ENCODE data around the gene HYAL3. TPM values are rescaled to one million over a fixed set of nuclear protein-coding genes. Genes with fewer than 3 reads are reported as not detected.

HYAL3 gene
- total and polyA plus RNA-seq, 5 donors from 2014 or later = 1.8 to 8.3 (median 3.3) TPM

DNA sequence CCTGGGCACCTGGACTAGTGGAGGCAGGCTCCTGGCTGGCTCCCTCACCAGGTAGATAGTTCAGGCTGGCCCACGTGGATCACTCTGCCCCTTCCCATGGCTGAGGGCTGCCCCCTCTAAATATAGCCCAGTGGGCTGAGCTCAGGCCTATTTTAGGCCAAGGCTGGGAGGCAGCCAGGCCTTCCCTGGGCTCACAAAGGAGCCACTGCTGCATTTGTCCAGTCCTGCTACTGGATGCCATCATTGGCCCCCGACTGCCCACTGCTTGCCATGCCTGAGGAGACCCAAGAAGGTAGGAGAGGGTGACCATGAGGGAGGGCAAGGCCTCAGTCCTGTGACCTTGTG is 20.4 kb downstream of the HYAL3 start, which contains the start of gene LSMEM2:
Gene LSMEM2 (plus strand): TSS at position 208 of the 345 bp plus-strand sequence. CDS start 27 bp downstream, at position 235.
- no peak within 1 kb of the TSS for H3K27ac Mint-ChIP-seq
- no peak for ATAC-seq (ENCODE audit: low read depth in 2 of 2)
- H3K27me3 Mint-ChIP-seq = peaks cover 37% of the 10 kb centered on the region
- no peaks in the 10 kb centered on the region for H3K36me3 ChIP-seq (ENCODE audit: control insufficient read depth, insufficient read depth, low read length)
- H3K4me3 ChIP-seq (ENCODE audit: low read depth, low read length) = no peak within 1 kb of the TSS
- H3K9me3 Mint-ChIP-seq = no peaks in the 10 kb centered on the region
- peaks cover 22% of the 10 kb centered on the region for H3K4me1 ChIP-seq (ENCODE audit: control insufficient read depth, insufficient read depth, low read length, poor library complexity, severe bottlenecking)
- no peaks in the 10 kb centered on the region for H3K36me3 Mint-ChIP-seq
- peaks cover 0 to 20% (median 7%) of the 10 kb centered on the region in 4 donors for H3K4me1 Mint-ChIP-seq
- DNase-seq = no peak
- H3K9me3 ChIP-seq (ENCODE audit: control insufficient read depth in 2 of 2, low read length in 2 of 2) = no peaks in the 10 kb centered on the region
- no peak within 1 kb of the TSS for H3K27ac ChIP-seq (ENCODE audit: insufficient read depth, low read length, poor library complexity, severe bottlenecking)
- no peak within 1 kb of the TSS for H3K4me3 Mint-ChIP-seq
- H3K27me3 ChIP-seq (ENCODE audit: control insufficient read depth, insufficient read depth, low read length) = peaks cover 8% of the 10 kb centered on the region

DNA sequence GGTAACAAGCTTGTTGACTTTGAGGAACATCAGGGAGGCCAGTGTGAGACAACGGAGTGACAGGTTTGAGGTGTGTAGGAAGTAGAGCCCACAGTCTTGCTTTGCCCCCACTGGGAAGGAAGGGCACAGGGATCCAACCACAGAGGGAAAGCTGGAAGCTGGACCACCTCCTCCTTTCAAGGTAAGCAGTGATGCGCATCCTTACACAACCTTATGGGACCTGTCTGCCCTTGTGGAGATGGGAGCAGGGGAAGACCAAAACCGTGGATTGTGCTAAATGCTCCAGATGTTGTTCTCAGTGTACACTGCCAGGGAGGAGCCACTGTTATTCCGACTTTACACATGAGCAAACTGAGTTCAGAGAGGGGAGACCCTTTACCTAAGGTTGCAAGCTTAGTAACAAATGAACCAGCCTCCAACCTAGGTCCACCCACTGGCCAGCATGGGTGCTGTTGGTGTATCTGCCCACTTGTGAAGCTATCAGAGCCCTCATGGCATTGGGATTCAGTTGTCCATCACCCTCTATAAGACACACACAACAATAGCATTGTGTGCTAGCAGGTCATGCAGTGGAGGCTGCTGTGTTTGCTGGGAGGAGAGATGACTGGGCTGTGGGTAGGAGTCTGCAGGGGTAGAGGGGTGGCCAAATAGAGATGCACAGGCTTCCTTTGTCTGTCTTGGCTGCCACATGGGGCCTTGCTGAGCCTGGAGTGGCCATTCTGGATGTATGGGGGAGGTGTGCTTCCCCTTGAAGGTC is 20.9 kb downstream of the HYAL3 start:
- Mint-ChIP-seq H3K4me1 (peaks cover 0 to 22% (median 7%) of the 10 kb centered on the region in 4 donors), H3K9me3 (no peaks in the 10 kb centered on the region), H3K4me3 (no peak overlapping the region), H3K27ac (no peak overlapping the region), H3K27me3 (peaks cover 38% of the 10 kb centered on the region), H3K36me3 (no peaks in the 10 kb centered on the region)
- Histone ChIP-seq H3K4me1 (ENCODE audit: control insufficient read depth, insufficient read depth, low read length, poor library complexity, severe bottlenecking) (peaks cover 25% of the 10 kb centered on the region), H3K27me3 (ENCODE audit: control insufficient read depth, insufficient read depth, low read length) (peaks cover 8% of the 10 kb centered on the region), H3K36me3 (ENCODE audit: control insufficient read depth, insufficient read depth, low read length) (no peaks in the 10 kb centered on the region), H3K4me3 (ENCODE audit: low read depth, low read length) (no peak overlapping the region), H3K9me3 (ENCODE audit: control insufficient read depth in 2 of 2, low read length in 2 of 2) (no peaks in the 10 kb centered on the region), H3K27ac (ENCODE audit: insufficient read depth, low read length, poor library complexity, severe bottlenecking) (no peak overlapping the region)
- no peak for DNase-seq
- no peak for ATAC-seq (ENCODE audit: low read depth in 2 of 2)

DNA sequence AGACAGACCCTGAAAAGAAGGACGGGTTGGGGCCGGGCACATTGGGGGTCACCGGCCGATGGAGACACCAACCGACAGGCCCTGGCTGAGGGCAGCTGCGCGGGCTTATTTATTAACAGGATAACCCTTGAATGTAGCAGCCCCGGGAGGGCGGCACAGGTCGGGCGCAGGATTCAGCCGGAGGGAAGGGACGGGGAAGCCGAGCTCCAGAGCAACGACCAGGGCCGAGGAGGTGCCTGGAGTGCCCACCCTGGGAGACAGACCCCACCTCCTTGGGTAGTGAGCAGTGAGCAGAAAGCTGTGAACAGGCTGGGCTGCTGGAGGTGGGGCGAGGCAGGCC is 22.5 kb downstream of the HYAL3 start:
- no peak for ATAC-seq (ENCODE audit: low read depth in 2 of 2)
- Mint-ChIP-seq H3K9me3 (peaks cover 0 to 2% (median 0%) of the 10 kb centered on the region in 7 donors), H3K27ac (no peak overlapping the region), H3K36me3 (no peaks in the 10 kb centered on the region), H3K4me1 (peaks cover 0 to 28% (median 12%) of the 10 kb centered on the region in 4 donors), H3K4me3 (no peak overlapping the region), H3K27me3 (peaks cover 49% of the 10 kb centered on the region)
- no peak for DNase-seq
- Histone ChIP-seq H3K9me3 (ENCODE audit: control insufficient read depth in 2 of 2, low read length in 2 of 2) (no peaks in the 10 kb centered on the region), H3K4me1 (ENCODE audit: control insufficient read depth, insufficient read depth, low read length, poor library complexity, severe bottlenecking) (peaks cover 29% of the 10 kb centered on the region), H3K36me3 (ENCODE audit: control insufficient read depth, insufficient read depth, low read length) (no peaks in the 10 kb centered on the region), H3K27ac (ENCODE audit: insufficient read depth, low read length, poor library complexity, severe bottlenecking) (no peak overlapping the region), H3K27me3 (ENCODE audit: control insufficient read depth, insufficient read depth, low read length) (peaks cover 8% of the 10 kb centered on the region), H3K4me3 (ENCODE audit: low read depth, low read length) (no peak overlapping the region)

DNA sequence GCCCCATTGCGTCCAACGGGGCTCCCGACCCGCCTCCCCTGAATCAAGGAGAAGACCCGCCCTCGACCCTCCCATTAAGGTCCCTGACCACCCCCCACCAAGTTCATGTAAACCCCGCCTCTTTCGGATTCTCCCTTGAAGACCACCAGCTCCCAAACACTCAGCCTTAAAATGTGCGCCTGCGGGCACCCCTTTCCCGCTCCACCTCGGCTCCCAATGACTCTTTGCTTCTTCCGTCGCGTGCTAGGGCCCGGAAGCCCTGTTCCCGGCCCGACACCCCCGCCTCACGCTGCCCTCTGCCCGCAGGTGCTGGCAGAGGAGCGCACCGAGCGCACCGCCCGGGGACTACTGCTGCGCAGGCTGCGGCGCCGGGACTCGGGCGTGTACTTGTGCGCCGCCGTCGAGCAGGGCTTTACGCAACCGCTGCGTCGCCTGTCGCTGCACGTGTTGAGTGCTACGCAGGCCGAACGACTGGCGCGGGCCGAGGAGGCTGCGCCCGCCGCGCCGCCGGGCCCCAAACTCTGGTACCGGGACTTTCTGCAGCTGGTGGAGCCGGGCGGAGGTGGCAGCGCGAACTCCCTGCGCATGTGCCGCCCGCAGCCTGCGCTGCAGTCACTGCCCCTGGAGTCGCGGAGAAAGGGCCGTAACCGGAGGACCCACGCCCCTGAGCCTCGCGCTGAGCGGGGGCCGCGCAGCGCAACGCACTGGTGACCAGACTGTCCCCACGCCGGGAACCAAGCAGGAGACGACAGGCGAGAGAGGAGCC is 23.0 kb downstream of the HYAL3 start:
- Histone ChIP-seq H3K4me3 (ENCODE audit: low read depth, low read length) (no peak overlapping the region), H3K4me1 (ENCODE audit: control insufficient read depth, insufficient read depth, low read length, poor library complexity, severe bottlenecking) (peaks cover 29% of the 10 kb centered on the region), H3K27ac (ENCODE audit: insufficient read depth, low read length, poor library complexity, severe bottlenecking) (no peak overlapping the region), H3K27me3 (ENCODE audit: control insufficient read depth, insufficient read depth, low read length) (peaks cover 8% of the 10 kb centered on the region), H3K9me3 (ENCODE audit: control insufficient read depth in 2 of 2, low read length in 2 of 2) (no peaks in the 10 kb centered on the region), H3K36me3 (ENCODE audit: control insufficient read depth, insufficient read depth, low read length) (no peaks in the 10 kb centered on the region)
- no peaks in the 10 kb centered on the region for H3K36me3 Mint-ChIP-seq
- peak in 1 of 3 donors; percentile 55 for DNase-seq
- peaks cover 55% of the 10 kb centered on the region for H3K27me3 Mint-ChIP-seq
- no peak for ATAC-seq (ENCODE audit: low read depth in 2 of 2)
- H3K4me1 Mint-ChIP-seq = peaks cover 0 to 28% (median 13%) of the 10 kb centered on the region in 4 donors
- H3K4me3 Mint-ChIP-seq = peak overlapping the region in 3 of 4 donors; percentile 50 to 58 (median 53)
- H3K9me3 Mint-ChIP-seq = peaks cover 0 to 2% (median 0%) of the 10 kb centered on the region in 7 donors
- H3K27ac Mint-ChIP-seq = no peak overlapping the region

DNA sequence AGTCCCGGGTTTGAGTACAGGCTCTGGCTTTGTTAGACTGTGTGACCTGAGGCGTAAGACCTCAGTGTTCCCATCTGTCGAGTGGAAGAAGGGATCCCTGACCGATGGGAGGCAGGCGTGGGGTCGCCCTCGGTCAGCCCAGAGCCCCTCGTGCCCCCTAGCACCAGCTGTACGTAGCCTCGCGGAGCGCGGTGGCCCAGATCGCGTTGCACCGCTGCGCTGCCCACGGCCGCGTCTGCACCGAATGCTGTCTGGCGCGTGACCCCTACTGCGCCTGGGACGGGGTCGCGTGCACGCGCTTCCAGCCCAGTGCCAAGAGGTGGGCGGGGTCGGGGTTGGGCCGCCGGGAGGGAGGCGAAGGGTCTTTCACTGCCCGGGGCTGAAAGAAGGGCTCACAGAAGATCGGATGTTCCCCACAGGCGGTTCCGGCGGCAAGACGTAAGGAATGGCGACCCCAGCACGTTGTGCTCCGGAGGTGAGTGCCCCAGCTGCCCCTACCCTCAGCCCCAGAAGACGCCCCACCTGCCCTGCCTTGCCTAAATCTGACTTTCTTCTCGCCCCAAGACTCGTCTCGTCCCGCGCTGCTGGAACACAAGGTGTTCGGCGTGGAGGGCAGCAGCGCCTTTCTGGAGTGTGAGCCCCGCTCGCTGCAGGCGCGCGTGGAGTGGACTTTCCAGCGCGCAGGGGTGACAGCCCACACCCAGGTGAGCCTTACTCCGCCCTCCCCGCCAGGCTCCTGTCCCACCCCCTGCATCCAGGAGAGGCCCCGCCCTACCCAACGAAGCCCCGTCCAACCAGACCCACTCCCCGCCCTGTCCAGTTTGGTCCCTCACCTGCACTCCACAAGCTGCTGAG is 23.8 kb downstream of the HYAL3 start:
- ATAC-seq (ENCODE audit: low read depth in 2 of 2) (no peak), DNase-seq (no peak)
- peaks cover 55% of the 10 kb centered on the region for H3K27me3 Mint-ChIP-seq
- Histone ChIP-seq H3K9me3 (ENCODE audit: control insufficient read depth in 2 of 2, low read length in 2 of 2) (no peaks in the 10 kb centered on the region), H3K4me1 (ENCODE audit: control insufficient read depth, insufficient read depth, low read length, poor library complexity, severe bottlenecking) (peaks cover 29% of the 10 kb centered on the region), H3K27ac (ENCODE audit: insufficient read depth, low read length, poor library complexity, severe bottlenecking) (no peak overlapping the region), H3K36me3 (ENCODE audit: control insufficient read depth, insufficient read depth, low read length) (no peaks in the 10 kb centered on the region), H3K4me3 (ENCODE audit: low read depth, low read length) (no peak overlapping the region), H3K27me3 (ENCODE audit: control insufficient read depth, insufficient read depth, low read length) (peaks cover 8% of the 10 kb centered on the region)
- peaks cover 0 to 2% (median 0%) of the 10 kb centered on the region in 7 donors for H3K9me3 Mint-ChIP-seq
- peaks cover 0 to 28% (median 13%) of the 10 kb centered on the region in 4 donors for H3K4me1 Mint-ChIP-seq
- no peaks in the 10 kb centered on the region for H3K36me3 Mint-ChIP-seq
- H3K27ac Mint-ChIP-seq = no peak overlapping the region
- H3K4me3 Mint-ChIP-seq = peak overlapping the region in 3 of 4 donors; percentile 53 to 91 (median 61)

DNA sequence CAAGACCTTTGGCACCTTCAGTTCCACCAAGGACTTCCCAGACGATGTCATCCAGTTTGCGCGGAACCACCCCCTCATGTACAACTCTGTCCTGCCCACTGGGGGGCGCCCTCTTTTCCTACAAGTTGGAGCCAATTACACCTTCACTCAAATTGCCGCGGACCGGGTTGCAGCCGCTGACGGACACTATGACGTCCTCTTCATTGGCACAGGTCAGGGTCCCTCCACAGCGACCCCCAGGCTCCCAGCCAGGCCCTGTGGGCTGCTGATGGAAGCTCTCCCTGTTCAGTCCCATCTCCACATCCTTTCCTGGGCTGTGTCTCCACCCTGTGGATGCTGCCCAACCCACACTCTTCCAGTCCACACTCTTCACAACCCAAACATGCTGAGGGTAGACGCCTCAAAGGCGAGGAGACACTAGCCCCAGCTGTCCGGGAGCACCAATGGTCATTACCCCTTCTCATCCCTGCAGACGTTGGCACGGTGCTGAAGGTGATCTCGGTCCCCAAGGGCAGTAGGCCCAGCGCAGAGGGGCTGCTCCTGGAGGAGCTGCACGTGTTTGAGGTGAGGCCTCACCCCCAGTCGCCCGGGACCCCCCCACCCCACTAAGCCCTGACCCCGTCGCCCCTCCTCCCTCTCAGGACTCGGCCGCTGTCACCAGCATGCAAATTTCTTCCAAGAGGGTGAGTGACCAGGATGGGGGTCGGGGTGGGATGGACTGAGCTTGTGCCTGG is 24.7 kb downstream of the HYAL3 start:
- Histone ChIP-seq H3K4me1 (ENCODE audit: control insufficient read depth, insufficient read depth, low read length, poor library complexity, severe bottlenecking) (peaks cover 29% of the 10 kb centered on the region), H3K4me3 (ENCODE audit: low read depth, low read length) (no peak overlapping the region), H3K9me3 (ENCODE audit: control insufficient read depth in 2 of 2, low read length in 2 of 2) (no peaks in the 10 kb centered on the region), H3K27me3 (ENCODE audit: control insufficient read depth, insufficient read depth, low read length) (peaks cover 8% of the 10 kb centered on the region), H3K27ac (ENCODE audit: insufficient read depth, low read length, poor library complexity, severe bottlenecking) (no peak overlapping the region), H3K36me3 (ENCODE audit: control insufficient read depth, insufficient read depth, low read length) (no peaks in the 10 kb centered on the region)
- Mint-ChIP-seq H3K27ac (peak overlapping the region in 2 of 3 donors; percentile 6 to 65), H3K4me3 (peak overlapping the region; percentile 52 to 73 (median 62)), H3K27me3 (peaks cover 55% of the 10 kb centered on the region), H3K9me3 (peaks cover 0 to 2% (median 0%) of the 10 kb centered on the region in 7 donors), H3K4me1 (peaks cover 0 to 28% (median 13%) of the 10 kb centered on the region in 4 donors), H3K36me3 (no peaks in the 10 kb centered on the region)
- peak; percentile 56 to 84 (median 64) for DNase-seq
- ATAC-seq (ENCODE audit: low read depth in 2 of 2) = peak in 1 of 2 donors; percentile 35

DNA sequence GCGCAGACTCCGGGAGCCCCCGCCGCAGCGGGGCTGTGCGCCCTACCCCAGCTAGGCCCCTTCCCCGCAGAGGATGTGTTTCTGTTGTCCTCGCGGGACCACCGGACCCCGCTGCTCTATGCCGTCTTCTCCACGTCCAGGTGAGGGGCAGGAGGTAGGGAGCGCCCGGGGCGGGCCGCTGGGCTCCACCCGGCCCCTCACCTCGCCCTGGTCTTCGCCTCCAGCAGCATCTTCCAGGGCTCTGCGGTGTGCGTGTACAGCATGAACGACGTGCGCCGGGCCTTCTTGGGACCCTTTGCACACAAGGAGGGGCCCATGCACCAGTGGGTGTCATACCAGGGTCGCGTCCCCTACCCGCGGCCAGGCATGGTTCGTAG is 25.5 kb downstream of the HYAL3 start:
- H3K27me3 ChIP-seq (ENCODE audit: control insufficient read depth, insufficient read depth, low read length) = peaks cover 8% of the 10 kb centered on the region
- H3K36me3 ChIP-seq (ENCODE audit: control insufficient read depth, insufficient read depth, low read length) = no peaks in the 10 kb centered on the region
- H3K9me3 Mint-ChIP-seq = peaks cover 0 to 2% (median 0%) of the 10 kb centered on the region in 7 donors
- H3K27ac Mint-ChIP-seq = no peak overlapping the region
- no peaks in the 10 kb centered on the region for H3K9me3 ChIP-seq (ENCODE audit: control insufficient read depth in 2 of 2, low read length in 2 of 2)
- H3K4me1 Mint-ChIP-seq = peaks cover 0 to 28% (median 14%) of the 10 kb centered on the region in 4 donors
- no peak overlapping the region for H3K4me3 ChIP-seq (ENCODE audit: low read depth, low read length)
- peaks cover 55% of the 10 kb centered on the region for H3K27me3 Mint-ChIP-seq
- H3K36me3 Mint-ChIP-seq = no peaks in the 10 kb centered on the region
- no peak overlapping the region for H3K4me3 Mint-ChIP-seq
- peaks cover 29% of the 10 kb centered on the region for H3K4me1 ChIP-seq (ENCODE audit: control insufficient read depth, insufficient read depth, low read length, poor library complexity, severe bottlenecking)
- DNase-seq = no peak
- no peak for ATAC-seq (ENCODE audit: low read depth in 2 of 2)
- H3K27ac ChIP-seq (ENCODE audit: insufficient read depth, low read length, poor library complexity, severe bottlenecking) = no peak overlapping the region

Measured in CD4-positive, CD25-positive, alpha-beta regulatory T cell (primary cell).